SK-N-MC (cell line): ENCODE results near the gene HS3ST3B1.
A peak's percentile ranks its signal among the peaks of the same experiment; 100 is the strongest.

Source experiments
- EZH2 ChIP-seq: fragments of 200-600 bp; sonication (generic); IDR thresholded peaks from one replicate; pipeline ENCODE4 v1.6.1; 2017; ENCODE audit warnings: antibody characterized with exemption
- FOXP2 ChIP-seq: optimal IDR thresholded peaks from 2 replicates; pipeline ENCODE3; 2011; ENCODE audit warnings: mild to moderate bottlenecking, moderate library complexity; ENCODE audit not compliant: insufficient read depth; ENCODE audit errors: extremely low read length, control extremely low read depth

DNA sequence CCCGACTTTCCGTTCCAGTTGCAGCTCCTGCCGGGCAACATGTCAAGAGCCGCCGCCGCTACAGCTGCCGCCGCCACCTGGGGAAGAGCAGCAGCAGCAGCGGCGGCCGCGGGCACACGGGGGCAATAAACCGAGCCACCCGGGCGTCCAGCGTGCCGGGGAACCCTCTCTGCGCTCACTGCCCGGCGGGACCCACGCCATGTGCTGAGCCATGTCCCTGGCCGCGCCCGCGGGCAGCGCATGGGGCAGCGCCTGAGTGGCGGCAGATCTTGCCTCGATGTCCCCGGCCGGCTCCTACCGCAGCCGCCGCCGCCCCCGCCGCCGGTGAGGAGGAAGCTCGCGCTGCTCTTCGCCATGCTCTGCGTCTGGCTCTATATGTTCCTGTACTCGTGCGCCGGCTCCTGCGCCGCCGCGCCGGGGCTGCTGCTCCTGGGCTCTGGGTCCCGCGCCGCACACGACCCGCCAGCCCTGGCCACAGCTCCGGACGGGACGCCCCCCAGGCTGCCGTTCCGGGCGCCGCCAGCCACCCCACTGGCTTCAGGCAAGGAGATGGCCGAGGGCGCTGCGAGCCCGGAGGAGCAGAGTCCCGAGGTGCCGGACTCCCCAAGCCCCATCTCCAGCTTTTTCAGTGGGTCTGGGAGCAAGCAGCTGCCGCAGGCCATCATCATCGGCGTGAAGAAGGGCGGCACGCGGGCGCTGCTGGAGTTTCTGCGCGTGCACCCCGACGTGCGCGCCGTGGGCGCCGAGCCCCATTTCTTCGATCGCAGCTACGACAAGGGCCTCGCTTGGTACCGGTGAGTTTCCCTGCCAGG, 604 bp downstream of the HS3ST3B1 start:
- TF ChIP-seq FOXP2 (no peak), EZH2 (peak; percentile 79)
